Kidney (tissue), 14 donors: ENCODE results near the gene CGNL1. TPM values are rescaled to one million over a fixed set of nuclear protein-coding genes. Genes with fewer than 3 reads are reported as not detected.

Source experiments
- DNase-seq, 5 donors: peaks; one replicate each; pipeline ENCODE4 v3.0.0-alpha.2; 2013 to 2020
- FAIRE-seq: peaks from 2 replicates; lab custom pipeline; 2012; peaks lifted over from hg19 to GRCh38; lab: Jason Lieb, UNC
- H3K27ac ChIP-seq, 2 donors: one replicate each; pipeline ENCODE4 v1.7.0; 2013; ENCODE audit warnings: low read depth in 2 of 2, low read length in 2 of 2, inconsistent platforms in 1 of 2
- H3K27me3 ChIP-seq: one replicate; pipeline ENCODE4 v1.7.1; 2013; ENCODE audit warnings: low read length, inconsistent platforms; ENCODE audit not compliant: control insufficient read depth, insufficient read depth
- H3K36me3 ChIP-seq, 3 donors: one replicate each; pipeline versions ENCODE4 v1.7.0 to v1.7.1; 2013; ENCODE audit warnings: low read length in 3 of 3, control low read depth in 1 of 3, inconsistent platforms in 1 of 3; ENCODE audit not compliant: insufficient read depth in 3 of 3, control insufficient read depth in 2 of 3
- H3K4me1 ChIP-seq, 3 donors: one replicate each; pipeline versions ENCODE4 v1.7.0 to v1.7.1; 2013; ENCODE audit warnings: low read length in 3 of 3, inconsistent platforms in 1 of 3, low read depth in 1 of 3; ENCODE audit not compliant: control insufficient read depth in 2 of 3, insufficient read depth in 2 of 3
- H3K4me3 ChIP-seq, 3 donors: one replicate each; pipeline versions ENCODE4 v1.7.0 to v1.8.1; 2013; ENCODE audit warnings: low read length in 3 of 3, control low read depth in 1 of 3, inconsistent platforms in 1 of 3
- H3K9ac ChIP-seq, 3 donors: one replicate each; pipeline versions ENCODE4 v1.7.0 to v1.7.1; 2013; ENCODE audit warnings: low read length in 3 of 3, control low read depth in 1 of 3, inconsistent platforms in 1 of 3
- H3K9me3 ChIP-seq, 3 donors: one replicate each; pipeline versions ENCODE4 v1.7.0 to v1.7.1; 2013; ENCODE audit warnings: low read length in 3 of 3, control low read depth in 1 of 3, inconsistent platforms in 1 of 3; ENCODE audit not compliant: control insufficient read depth in 2 of 3, insufficient read depth in 1 of 3
- CTCF ChIP-seq: IDR thresholded peaks from 3 replicates; pipeline ENCODE4 v1.5.1; 2012; ENCODE audit warnings: mild to moderate bottlenecking, moderate library complexity, borderline replicate concordance; ENCODE audit not compliant: insufficient read depth; ENCODE audit errors: extremely low read depth
- intact Hi-C: fragments of 100-400 bp; cut with DNase I; formaldehyde crosslinking; loops from one replicate; pipeline ENCODE4 v1.11.1; 2022
- polyA plus RNA-seq: library from polyadenylated mRNA; stranded (reverse); fragments of 350-450 nt; fragmentation: Illumina TruSeq; extraction: RNeasy Lipid Tissue Mini Kit (QIAGEN cat#74804); gene quantifications from one replicate; pipeline ENCODE4 v1.2.3, GENCODE V29; 2014; ENCODE audit warnings: low read depth, low replicate concordance; ENCODE audit not compliant: insufficient read depth
- total RNA-seq: library from RNA; stranded (reverse); fragmentation: NEBNext Ultra II Directional; extraction: Animal tissue kit (Norgen Biotek cat#: 25700); gene quantifications from one replicate; pipeline ENCODE4 v1.2.1, GENCODE V29; 2021
- donor health status: control.
- donor health status: control.
- donor health status: control.
- donor health status: control.
- donor health status: control.
- donor health status: DM: yes; HTN: yes; CAD: no.
- donor health status: Normal renal cell carcinoma (clear cell type).

The CGNL1 gene
- total and polyA plus RNA-seq, 2 donors from 2014 or later: 62.0 to 81.5 TPM

DNA sequence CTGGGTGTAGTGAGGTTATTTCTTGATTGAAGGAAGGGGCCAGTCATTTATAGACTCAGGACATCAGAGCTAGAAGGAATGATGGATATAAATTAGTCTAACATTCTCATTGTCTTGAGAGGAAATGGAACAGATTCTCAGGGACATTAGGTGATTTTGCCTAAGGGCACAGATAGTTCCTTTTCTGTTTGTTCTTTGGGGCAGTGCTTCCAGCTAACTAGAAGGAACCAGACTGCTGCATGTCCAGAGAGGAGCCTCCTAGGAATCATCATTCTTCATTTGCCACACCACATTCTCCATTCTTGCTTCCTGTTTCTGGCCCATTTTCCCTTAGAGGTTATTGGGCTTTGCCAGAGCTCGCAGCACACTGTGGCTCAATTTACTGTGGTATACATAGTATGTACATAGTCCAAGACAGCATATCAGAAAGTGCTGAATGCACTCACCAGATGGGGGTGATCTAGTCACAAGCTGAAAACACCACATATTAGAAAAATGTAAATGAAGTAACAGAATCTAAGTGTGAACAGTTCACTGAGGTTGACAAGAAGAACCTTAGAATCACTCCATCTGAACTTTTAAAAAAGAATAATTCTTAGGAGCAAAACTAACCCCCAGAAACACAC lies 152.7 kb downstream of the CGNL1 start:
- H3K4me1 ChIP-seq: peaks cover 0 to 16% (median 14%) of the 10 kb centered on the region in 3 donors
- FAIRE-seq: no peak

GRCh38 chr15:57529748-57530147 lies 153.4 kb downstream of the CGNL1 start:
- no peak for TF ChIP-seq CTCF
- H3K27ac ChIP-seq: peak overlapping the region in 1 of 2 donors; percentile 26
- H3K4me3 ChIP-seq: no peak overlapping the region
- H3K9me3 ChIP-seq: no peaks in the 10 kb centered on the region
- peaks cover 0 to 68% (median 32%) of the 10 kb centered on the region in 3 donors for H3K36me3 ChIP-seq
- no peak for FAIRE-seq
- H3K4me1 ChIP-seq: peaks cover 0 to 17% (median 16%) of the 10 kb centered on the region in 3 donors
- H3K9ac ChIP-seq: peak overlapping the region in 2 of 3 donors; percentile 10 to 15
- intact Hi-C loops: loop anchor here (5.0 kb wide), 1 partner anchor 182 kb away; no protein-coding TSS in a partner anchor
- H3K27me3 ChIP-seq: no peaks in the 10 kb centered on the region
- DNase-seq: no peak

More for the DNA sequence above, 152.7 kb downstream of the CGNL1 start:
- no peak overlapping the region for H3K9ac ChIP-seq
- H3K27ac ChIP-seq: peak overlapping the region in 1 of 2 donors; percentile 49
- H3K27me3 ChIP-seq: no peaks in the 10 kb centered on the region
- no peak for DNase-seq
- intact Hi-C loops: loop anchor here (5.0 kb wide), 1 partner anchor 182 kb away; no protein-coding TSS in a partner anchor
- peaks cover 0 to 68% (median 33%) of the 10 kb centered on the region in 3 donors for H3K36me3 ChIP-seq
- TF ChIP-seq CTCF: no peak
- H3K9me3 ChIP-seq: no peaks in the 10 kb centered on the region
- H3K4me3 ChIP-seq: no peak overlapping the region

DNA sequence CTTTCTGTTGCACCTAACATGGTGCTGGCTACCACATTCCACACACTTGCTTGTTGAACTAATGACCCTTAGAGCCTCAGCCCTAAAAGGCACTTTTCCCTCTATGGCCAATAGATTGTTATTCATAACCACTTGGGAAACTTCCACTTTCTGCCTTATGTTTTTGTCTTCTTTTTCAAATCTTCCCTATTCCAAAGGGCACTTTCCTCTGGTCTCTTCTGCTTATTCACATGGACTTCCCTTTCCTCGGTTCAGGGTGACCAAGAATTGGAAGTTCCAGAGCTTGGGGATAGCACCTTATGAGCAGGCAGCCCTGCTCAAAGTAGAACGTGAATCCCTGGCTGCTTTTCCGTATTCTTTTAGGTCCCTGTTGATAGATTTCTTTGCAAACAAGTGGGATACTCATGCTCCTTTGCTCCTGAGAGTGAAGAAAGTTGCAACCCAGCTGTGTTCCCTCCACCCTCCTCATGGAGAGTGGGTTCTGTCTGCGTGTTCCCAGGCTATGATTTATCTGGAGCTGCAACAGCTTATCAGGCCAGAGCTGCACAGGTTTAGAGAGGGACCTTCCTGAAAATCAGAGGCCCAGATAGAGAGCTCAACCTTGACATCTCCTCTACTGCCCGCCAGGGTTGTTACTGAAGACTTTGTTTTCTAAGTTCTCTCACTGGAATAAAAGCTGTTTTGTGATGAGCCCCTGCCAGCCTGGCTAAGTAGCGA lies 156.6 kb downstream of the CGNL1 start:
- DNase-seq (no peak), FAIRE-seq (no peak)
- H3K4me3 ChIP-seq: no peak overlapping the region
- peak overlapping the region in 1 of 2 donors; percentile 49 for H3K27ac ChIP-seq
- TF ChIP-seq CTCF: no peak
- intact Hi-C loops: no loop called here
- peaks cover 7 to 19% (median 17%) of the 10 kb centered on the region in 3 donors for H3K4me1 ChIP-seq
- peaks cover 0 to 67% (median 42%) of the 10 kb centered on the region in 3 donors for H3K36me3 ChIP-seq
- H3K27me3 ChIP-seq: no peaks in the 10 kb centered on the region
- H3K9ac ChIP-seq: no peak overlapping the region
- H3K9me3 ChIP-seq: no peaks in the 10 kb centered on the region
